ENCODE data around the gene GEMIN4. TPM values are rescaled to one million over a fixed set of nuclear protein-coding genes. Genes with fewer than 3 reads are reported as not detected.

Gene GEMIN4
- total and polyA plus RNA-seq, 10 of the 15 experiments (the other 5 are each of a cell fraction or from before 2014, with no cell fraction given) = 2.4 to 55.6 (median 34.5) TPM

- no peak for TF ChIP-seq ZBTB11 (CRISPR knock-in tag; IDR thresholded peaks at IDR 0.05)
- TF ChIP-seq POLR2AphosphoS2 (IDR thresholded peaks at IDR 0.05; ENCODE audit: low read depth, low read length) = 0 out of 2 replicates have a peak, but pooled peaks have one; percentile 68
- no peak for TF ChIP-seq ETV6 (conservative IDR thresholded peaks at IDR 0.05 in 1 of 2, IDR thresholded peaks at IDR 0.05 in 1 of 2; ENCODE audit: borderline replicate concordance in 1 of 2, low read depth in 1 of 2)
- TF ChIP-seq KAT2A (conservative IDR thresholded peaks at IDR 0.05; ENCODE audit: control insufficient read depth, low read depth, low read length) = no peak
- no peak for TF ChIP-seq BCL11A (IDR thresholded peaks at IDR 0.05; ENCODE audit: low read depth, low read length)
- peak; percentile 85; the same call in 1 of the 2 replicates for TF ChIP-seq RB1 (IDR thresholded peaks at IDR 0.05; ENCODE audit: borderline replicate concordance)
- peak; percentile 67 for TF ChIP-seq E2F8 (IDR thresholded peaks at IDR 0.05; ENCODE audit: low read depth, partially characterized antibody)
- TF ChIP-seq BHLHE40 (IDR thresholded peaks at IDR 0.05; ENCODE audit: borderline replicate concordance in 1 of 2, low read depth in 2 of 2, low read length in 1 of 2) = peak; percentile 86 to 96
- peak; percentile 100 for TF ChIP-seq CREB1 (IDR thresholded peaks at IDR 0.05; ENCODE audit: low read depth)
- TF ChIP-seq ZNF217 (IDR thresholded peaks at IDR 0.05) = no peak
- TF ChIP-seq SRF (IDR thresholded peaks at IDR 0.05; ENCODE audit: low read depth in 2 of 2, low read length in 2 of 2) = peak; percentile 86 to 96
Measured at GRCh38 chr17:781805-782731, 30.0 kb upstream of the GEMIN4 start, which contains the start of the genes GLOD4 and MRM3 (continued).
